GM19467 (cell line): ENCODE measurements around the gene ZFPL1.

Experiments used
- ATAC-seq: cut with Tn5 transposase; IDR thresholded peaks from one replicate; pipeline ENCODE4 v1.9.1; 2021; ENCODE audit warnings: mild to moderate bottlenecking, moderate library complexity; ENCODE audit not compliant: unreplicated experiment

ZFPL1 gene

DNA sequence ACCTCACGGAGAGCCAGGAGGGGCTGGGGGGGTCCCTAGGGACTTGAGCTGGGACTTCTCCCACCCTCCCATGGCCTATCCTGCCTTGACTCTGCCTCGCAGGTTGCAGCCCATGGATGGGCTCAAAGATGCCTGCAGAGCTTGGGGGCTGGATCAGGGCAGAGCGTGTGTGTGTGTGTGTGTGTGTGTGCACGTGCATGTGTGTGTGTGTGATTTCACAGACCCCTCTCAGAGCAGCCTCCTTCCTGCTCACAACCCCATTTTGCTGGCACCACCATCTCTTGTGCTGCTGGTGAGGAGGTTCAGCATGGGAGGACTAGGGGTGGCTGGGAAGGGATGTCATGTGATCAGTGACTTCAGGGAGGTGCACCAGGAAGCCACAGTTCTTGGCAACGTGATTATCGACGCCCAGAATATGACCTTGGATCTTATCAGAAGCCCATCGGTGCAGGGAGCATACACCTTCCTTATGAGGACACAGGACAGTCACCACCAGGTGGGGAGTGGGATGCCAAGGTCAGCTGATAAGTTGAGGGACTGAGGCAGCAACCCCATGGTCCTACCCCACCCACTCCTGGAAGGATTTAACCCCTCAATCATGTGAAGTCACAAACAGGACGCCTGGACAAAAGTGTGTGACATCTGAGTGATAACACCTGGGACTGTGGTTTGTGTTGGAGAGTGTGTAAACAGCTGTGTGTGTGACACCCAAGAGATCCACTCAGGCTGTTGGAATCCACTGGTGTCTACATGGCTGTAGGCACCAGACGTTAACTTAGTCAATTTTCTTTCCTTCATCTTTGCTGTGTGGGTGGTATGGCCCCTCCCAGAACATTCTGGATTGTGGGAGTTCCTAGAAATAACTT is 23.8 kb upstream of the ZFPL1 start:
- ATAC-seq: no peak

- no peak for ATAC-seq
Observed at GRCh38 chr11:65060913-65061408, 23.1 kb upstream of the ZFPL1 start.

DNA sequence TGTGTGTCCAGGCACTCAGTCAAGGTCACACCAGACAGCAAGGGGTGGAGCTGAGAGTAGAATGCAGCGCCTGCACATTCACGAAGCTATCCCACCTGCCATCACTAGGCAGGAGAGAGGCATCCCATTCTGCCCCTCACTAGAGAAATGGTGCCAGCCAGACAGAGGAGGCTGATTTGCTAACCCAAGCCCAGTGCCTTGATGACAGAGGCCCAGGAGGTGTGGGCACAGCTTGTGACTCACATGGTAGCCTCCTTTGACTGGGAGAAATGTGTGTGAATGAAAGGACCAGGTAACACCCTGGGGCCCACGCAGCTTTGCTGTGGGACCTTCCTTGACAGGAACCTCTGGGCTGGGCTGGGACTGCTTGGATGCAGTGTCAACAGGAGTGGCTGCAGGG is 20.5 kb upstream of the ZFPL1 start:
- ATAC-seq: no peak

DNA sequence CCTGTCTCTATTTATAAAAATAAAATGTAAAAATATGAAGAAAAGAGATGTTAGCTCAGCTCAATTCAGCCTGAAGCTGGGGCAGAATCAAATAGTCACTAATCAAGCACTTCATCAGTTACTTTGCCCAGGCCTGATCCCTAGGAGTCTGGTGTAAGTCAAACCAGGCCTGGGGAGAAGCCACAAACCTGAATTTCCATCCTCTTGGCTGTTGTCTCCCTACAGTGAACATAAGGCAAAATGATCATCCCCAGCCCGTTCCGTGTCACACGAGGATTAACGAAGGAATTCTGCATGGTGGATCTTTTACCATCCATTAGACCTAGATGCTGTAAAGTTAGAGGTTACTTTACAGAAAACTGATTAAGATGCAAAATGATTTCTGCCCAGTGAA is 19.2 kb upstream of the ZFPL1 start:
- no peak for ATAC-seq

- ATAC-seq: no peak
Observed at GRCh38 chr11:65065851-65066250, 18.2 kb upstream of the ZFPL1 start.

GRCh38 chr11:65066315-65066714 is 17.7 kb upstream of the ZFPL1 start:
- no peak for ATAC-seq

DNA sequence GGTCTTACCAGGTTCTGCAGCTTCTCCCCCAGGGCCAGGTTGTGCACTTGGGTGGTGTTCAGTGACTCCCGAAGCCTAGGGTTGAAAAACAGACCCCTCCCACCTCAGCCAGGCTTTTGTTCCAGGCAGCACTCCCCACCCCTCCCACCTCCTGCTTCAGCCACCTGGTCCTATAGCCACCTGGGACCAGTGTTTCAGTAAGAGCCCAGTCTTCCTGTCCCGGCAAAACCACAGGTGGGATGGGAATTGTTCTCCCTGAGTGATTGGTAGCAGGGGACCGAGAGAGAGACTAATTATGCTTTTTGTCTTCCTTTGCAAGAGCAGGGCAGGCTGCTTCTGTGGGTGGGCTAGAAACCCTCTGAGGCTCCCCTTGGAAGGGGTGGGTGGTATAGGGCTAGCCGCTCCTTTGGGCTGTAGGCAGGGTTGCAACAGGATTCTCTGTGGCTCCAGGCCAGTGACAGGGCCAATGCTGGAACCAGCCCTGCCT is 17.2 kb upstream of the ZFPL1 start:
- no peak for ATAC-seq

GRCh38 chr11:65067446-65067845 is 16.6 kb upstream of the ZFPL1 start:
- no peak for ATAC-seq

- ATAC-seq: no peak
Observed at GRCh38 chr11:65069217-65069616, 14.8 kb upstream of the ZFPL1 start.

GRCh38 chr11:65071907-65072630 is 12.0 kb upstream of the ZFPL1 start:
- no peak for ATAC-seq

- ATAC-seq: no peak
Observed at GRCh38 chr11:65072631-65072966, 11.4 kb upstream of the ZFPL1 start.

- ATAC-seq: no peak
Observed at GRCh38 chr11:65077451-65077850, 6.6 kb upstream of the ZFPL1 start.

- ATAC-seq: no peak
Observed at GRCh38 chr11:65078151-65078550, 5.9 kb upstream of the ZFPL1 start.

DNA sequence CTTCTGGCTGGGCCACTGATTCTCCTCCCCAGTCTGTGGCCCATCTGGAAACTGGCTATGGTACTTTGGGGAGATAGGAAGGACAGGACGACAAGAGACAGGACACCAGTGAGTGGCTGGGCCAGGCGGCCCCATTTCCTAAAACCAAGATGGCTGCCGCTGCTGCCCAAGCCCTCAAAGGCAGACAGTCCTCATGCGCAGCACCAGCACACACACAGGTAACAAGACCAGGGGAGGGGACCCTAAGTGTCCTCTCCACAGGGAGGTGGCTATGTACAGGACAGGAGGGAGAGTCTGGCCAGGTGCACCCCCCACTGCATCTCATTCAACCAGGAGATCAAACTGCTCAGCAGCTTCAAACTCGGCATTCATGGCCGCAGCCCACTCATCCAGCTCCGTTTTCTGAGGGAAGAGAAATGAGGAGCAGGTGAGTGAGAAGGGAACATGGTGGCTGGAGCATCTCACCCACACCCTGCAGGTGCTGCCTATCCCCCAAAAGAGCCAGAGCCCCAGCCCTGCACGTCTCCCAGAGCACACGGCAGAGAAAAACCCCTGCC is 5.2 kb upstream of the ZFPL1 start:
- ATAC-seq: no peak

- ATAC-seq: peak; percentile 17
Observed at GRCh38 chr11:65083134-65083833, 738 bp upstream of the ZFPL1 start.

DNA sequence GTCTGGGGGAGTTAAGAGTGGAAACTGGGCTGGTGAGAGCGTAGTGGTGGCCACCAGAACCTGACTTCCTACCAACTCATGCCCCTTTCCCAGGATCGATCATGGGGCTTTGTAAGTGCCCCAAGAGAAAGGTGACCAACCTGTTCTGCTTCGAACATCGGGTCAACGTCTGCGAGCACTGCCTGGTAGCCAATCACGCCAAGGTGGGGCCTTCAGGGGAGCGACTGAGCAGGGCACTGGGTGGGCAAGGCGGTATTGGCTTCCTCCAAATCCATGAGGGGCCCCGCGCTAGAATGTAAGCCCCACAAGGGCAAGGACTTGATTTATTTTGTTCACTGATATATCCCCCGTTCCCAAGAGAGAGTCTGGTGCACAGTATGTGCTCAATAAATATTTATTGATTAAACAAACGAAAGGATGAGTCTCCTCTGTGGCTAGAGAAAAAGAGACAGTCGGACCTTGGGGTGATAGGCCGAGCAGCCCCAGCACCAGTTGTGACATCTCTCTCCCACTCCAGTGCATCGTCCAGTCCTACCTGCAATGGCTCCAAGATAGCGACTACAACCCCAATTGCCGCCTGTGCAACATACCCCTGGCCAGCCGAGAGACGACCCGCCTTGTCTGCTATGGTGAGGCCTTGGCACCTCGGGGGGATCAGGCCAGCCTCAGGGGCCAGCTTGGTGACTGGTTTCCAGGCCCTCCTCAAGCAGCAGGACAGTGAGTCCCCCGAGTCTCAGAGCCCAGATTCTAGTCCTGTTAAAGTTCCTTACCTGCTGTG is 765 bp downstream of the ZFPL1 start:
- ATAC-seq: peak; percentile 1

DNA sequence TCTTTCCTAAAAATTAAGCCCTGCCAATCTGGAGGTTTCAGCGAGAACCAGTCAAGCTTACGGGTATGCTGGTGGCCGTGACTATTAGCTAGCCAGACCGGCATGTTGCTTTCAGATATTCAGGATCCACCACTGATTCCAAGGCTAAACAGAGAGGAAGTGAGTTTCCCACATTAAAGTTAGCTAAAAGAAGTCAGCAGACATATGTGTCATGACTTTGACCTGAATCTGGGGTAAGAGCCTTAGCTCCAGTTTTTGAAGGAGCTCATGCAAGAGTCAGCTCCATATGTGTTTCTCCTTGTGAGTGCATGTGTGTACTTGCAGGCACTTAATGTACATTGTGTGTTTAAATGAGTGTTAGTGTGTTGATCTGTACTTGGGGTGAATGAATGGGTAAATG is 1.4 kb downstream of the ZFPL1 start:
- ATAC-seq: no peak

- no peak for ATAC-seq
Observed at GRCh38 chr11:65086809-65087208, 2.8 kb downstream of the ZFPL1 start.

DNA sequence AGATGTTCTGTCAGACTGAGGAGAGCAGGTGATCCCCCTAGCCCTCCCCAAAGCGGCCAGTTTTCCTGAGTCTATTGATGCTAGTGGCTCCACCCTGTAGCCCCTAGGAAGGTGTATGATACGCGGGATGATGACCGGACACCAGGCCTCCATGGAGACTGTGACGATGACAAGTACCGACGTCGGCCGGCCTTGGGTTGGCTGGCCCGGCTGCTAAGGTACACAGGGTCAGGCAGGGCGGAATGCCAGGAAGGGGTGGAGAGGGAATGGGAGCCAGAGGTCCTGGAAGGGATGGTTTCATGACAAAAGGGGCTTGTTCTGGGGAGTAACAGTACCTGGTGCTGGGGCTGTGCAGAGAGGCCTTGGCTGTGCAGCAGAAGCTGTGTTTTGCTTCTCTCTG is 3.2 kb downstream of the ZFPL1 start:
- no peak for ATAC-seq

GRCh38 chr11:65087827-65088226 is 3.8 kb downstream of the ZFPL1 start:
- no peak for ATAC-seq
